GM19099 (cell line): ENCODE data around the gene TSEN15.

ENCODE experiments used
- POLR2A ChIP-seq: IDR thresholded peaks from 3 replicates; pipeline ENCODE4 v1.6.1; 2011; ENCODE audit warnings: low read depth; ENCODE audit not compliant: insufficient read length; ENCODE audit errors: extremely low read depth

Gene TSEN15

GRCh38 chr1:184061396-184062003 is 10.0 kb downstream of the TSEN15 start:
- no peak for TF ChIP-seq POLR2A

- no peak for TF ChIP-seq POLR2A
Observed at GRCh38 chr1:184062640-184063286, 11.2 kb downstream of the TSEN15 start.

GRCh38 chr1:184065559-184065958 is 14.0 kb downstream of the TSEN15 start:
- TF ChIP-seq POLR2A = no peak

GRCh38 chr1:184068354-184068753 is 16.8 kb downstream of the TSEN15 start:
- TF ChIP-seq POLR2A = no peak

GRCh38 chr1:184069675-184070074 is 18.1 kb downstream of the TSEN15 start:
- no peak for TF ChIP-seq POLR2A

DNA sequence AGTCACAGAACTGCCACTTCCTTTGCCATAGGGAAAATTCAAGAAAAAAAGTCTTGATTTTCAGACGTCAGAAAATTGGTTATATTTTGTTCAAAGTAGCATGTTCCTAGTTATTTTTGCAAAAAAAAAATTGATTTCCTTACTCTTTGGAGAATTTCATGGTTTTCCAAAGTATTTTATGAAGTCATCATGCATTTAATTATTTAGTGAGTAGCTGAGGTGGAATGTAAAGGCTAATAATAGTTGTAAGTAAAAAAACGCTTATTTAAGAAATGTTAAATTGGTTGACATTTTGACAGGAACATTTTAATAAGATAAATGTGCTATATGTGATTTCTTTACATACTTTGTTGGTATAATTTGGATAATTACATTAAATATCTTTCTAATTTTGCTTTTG is 20.8 kb downstream of the TSEN15 start:
- no peak for TF ChIP-seq POLR2A

DNA sequence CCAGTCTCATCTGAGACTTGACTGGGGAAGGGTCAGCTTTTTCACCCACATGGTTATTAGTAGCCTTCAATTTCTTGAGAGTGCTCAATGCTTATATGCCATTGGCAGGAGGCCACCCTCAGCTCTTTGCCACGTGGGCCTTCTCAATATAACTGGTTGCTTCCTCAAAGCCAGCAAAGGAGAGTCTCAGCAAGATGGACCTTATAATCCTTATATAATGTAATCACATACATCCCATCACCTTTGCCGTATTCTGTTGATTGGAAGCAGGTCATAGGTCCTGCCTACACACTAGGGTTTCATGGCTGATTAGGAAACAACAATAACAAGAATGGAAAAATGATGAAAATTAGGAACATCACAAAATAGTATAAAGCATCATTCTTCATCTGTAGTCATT is 22.9 kb downstream of the TSEN15 start:
- no peak for TF ChIP-seq POLR2A

DNA sequence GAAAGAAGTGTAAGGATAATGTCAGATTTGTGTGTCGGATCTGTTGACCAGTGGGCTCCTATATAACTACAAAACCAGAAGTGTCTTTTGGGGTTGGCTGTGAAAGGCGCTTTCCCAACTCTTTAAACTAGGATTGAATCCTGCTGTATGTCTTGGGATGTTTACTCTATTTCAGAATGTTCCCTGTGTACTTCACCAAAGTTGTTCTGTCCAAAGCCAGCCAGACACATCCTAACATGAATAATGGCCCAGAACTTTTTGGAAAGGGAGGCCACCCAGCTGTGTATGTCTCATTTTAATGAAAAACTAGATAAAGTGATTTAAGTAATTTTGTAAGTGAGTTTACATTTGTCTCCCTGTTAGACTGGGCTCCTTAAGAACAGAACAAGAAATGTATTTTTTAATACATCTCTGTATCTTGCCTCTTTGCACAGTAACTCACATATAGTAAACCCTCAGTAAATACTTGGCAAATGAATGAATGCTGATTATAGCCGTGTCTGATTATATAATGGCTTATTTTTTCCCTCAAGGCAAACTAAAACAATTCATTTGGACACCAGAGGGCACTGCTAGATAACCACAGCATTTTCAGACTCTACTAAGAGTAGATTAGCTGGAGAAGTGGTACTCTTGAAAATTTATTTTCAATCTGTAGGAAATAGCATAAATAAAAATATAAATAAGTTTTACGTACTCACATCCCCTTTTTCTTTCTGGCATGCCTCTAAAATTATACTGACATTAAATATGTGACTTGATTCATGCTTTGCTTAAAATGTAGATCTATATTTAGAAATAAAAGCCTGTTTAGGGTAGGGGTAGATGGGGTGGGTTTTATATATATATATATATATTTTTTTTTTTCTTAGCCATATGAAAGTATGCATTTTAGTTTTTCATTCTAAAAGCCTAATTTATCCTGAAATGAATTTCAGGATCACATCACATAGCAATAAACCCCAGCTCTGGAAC is 23.8 kb downstream of the TSEN15 start:
- TF ChIP-seq POLR2A = no peak

DNA sequence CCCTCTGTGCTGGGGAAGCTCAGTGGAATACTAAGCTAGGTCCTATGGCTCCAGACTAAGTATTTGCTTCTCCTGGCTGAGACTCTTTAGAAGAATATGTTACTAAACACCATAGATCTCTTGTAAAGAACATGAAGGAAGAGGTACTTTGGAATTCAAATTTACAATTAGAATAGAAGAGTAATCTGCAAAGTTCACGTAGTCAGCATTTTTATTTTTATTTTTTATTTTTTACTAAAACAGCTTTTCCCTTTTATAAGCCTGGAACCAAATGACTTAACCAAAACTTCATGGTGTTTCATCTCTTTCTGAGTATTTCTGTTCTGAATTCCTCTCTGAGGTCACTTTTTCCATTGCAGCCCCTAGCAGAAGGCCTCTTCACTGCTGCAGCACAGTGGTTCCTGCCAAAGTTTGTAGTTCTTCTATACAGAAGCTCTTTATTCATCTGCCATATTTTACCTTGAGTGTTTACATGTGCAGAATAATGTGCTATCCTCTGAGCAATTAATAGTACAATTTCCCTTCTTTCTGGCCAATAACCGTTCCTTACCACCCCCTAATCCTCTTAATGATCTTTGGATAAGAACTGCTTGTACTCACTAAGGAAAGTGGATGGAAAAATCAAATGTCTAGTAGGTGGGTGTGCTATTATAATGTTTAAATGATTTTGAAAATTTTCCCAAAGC is 27.2 kb downstream of the TSEN15 start:
- no peak for TF ChIP-seq POLR2A

DNA sequence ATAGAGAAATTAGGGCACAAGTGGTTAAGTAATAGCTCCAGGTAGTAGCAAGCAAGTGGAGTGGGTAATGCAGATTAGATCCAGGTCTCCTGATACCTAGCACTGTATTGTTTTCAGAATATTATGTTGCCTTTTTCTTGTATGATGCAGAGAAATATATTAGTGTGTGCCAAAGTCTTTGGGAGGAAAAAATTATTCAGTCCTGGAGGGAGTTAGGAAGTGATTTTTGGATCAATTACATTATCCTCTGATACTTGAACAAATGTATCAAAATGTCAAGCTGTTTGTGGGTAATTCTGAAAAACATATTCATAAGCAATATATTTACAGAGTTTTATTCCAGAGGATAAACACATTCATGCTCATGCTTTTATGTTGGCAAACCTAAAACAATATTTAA is 28.8 kb downstream of the TSEN15 start:
- no peak for TF ChIP-seq POLR2A

DNA sequence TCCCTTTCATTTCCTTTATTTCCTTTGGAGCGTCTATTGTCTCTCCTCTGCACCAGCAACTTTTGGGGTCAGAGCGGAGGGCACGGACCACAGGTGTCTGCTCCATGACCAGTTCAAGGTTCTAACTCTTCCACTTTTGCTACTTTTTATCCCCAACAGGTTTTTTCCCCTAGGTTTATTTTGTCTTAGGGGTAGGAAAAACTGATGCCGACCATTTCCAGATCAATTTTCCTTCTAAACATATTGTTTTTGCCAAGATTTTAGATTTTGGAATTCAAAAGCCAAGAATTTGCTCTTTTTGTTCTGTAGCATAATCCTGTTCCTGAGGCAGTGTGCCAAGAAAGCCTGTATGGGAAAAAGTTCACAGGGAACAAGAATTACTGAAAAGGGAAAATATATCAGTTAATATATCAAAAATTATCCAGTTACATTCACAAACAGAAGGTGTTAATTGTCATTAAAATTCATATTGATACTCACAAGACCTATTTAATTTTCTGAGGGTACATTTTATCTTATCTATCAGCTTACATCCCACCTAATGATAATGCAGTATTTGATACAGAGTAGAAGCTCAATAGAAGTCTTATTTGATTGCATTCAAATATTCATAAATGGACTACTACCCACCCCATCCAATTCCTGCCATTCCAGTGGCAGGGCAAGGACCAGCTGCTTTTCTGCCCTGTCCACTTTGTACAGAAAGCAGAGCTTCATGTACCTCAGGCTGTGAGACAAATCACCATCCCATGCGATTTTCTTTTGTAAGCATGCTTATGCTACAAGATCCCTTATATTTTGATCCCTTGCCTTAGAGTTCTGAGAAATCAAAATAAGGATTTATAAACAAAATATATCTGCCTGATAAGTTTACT is 31.2 kb downstream of the TSEN15 start:
- no peak for TF ChIP-seq POLR2A

GRCh38 chr1:184085667-184086066 is 34.1 kb downstream of the TSEN15 start:
- no peak for TF ChIP-seq POLR2A

- TF ChIP-seq POLR2A = no peak
Observed at GRCh38 chr1:184088037-184088436, 36.5 kb downstream of the TSEN15 start.

- no peak for TF ChIP-seq POLR2A
Observed at GRCh38 chr1:184093071-184093470, 41.5 kb downstream of the TSEN15 start.
